Liver (tissue), 3 donors: ENCODE results near the gene HSD17B1.

Experiments
- CTCF ChIP-seq: fragments of 150-350 bp; IDR thresholded peaks from 2 replicates; pipeline ENCODE4 v1.5.1; 2017; ENCODE audit warnings: improper control_type of control experiment, low read depth, low read length; ENCODE audit not compliant: missing input control
- EGR1 ChIP-seq, 2 donors: IDR thresholded peaks; 2 replicates each; pipeline ENCODE4 v1.6.1; 2016 to 2018; ENCODE audit warnings: antibody characterized with exemption in 2 of 2, low read depth in 2 of 2
- GABPA ChIP-seq, 2 donors: IDR thresholded peaks in 1 of 2; conservative IDR thresholded peaks in 1 of 2; 2 replicates each; pipeline ENCODE4 v1.6.1; 2016; ENCODE audit warnings: antibody characterized with exemption in 2 of 2, mild to moderate bottlenecking in 1 of 2, moderate library complexity in 1 of 2
- JUND ChIP-seq, 2 donors: IDR thresholded peaks; 2 replicates each; pipeline ENCODE4 v1.6.1; 2016; ENCODE audit warnings: antibody characterized with exemption in 2 of 2
- MAX ChIP-seq: IDR thresholded peaks from 2 replicates; pipeline ENCODE4 v1.6.1; 2016; ENCODE audit warnings: antibody characterized with exemption
- NR2F2 ChIP-seq: IDR thresholded peaks from 2 replicates; pipeline ENCODE4 v1.6.1; 2016; ENCODE audit warnings: antibody characterized with exemption
- RAD21 ChIP-seq, 2 donors: IDR thresholded peaks; 2 replicates each; pipeline ENCODE4 v1.6.1; 2016; ENCODE audit warnings: antibody characterized with exemption in 2 of 2, mild to moderate bottlenecking in 2 of 2
- REST ChIP-seq: IDR thresholded peaks from 2 replicates; pipeline ENCODE4 v1.6.1; 2016; ENCODE audit warnings: antibody characterized with exemption, mild to moderate bottlenecking
- SP1 ChIP-seq: IDR thresholded peaks from 2 replicates; pipeline ENCODE4 v1.6.1; 2018; ENCODE audit warnings: antibody characterized with exemption, mild to moderate bottlenecking
- TAF1 ChIP-seq: conservative IDR thresholded peaks from 2 replicates; pipeline ENCODE4 v1.6.1; 2016; ENCODE audit warnings: antibody characterized with exemption, mild to moderate bottlenecking
- YY1 ChIP-seq: IDR thresholded peaks from 2 replicates; pipeline ENCODE4 v1.6.1; 2016; ENCODE audit warnings: antibody characterized with exemption, mild to moderate bottlenecking
- ZBTB33 ChIP-seq: IDR thresholded peaks from 2 replicates; pipeline ENCODE4 v1.6.1; 2016; ENCODE audit warnings: antibody characterized with exemption
- donor health status: healthy.
- donor health status: healthy.

GRCh38 chr17:42564815-42565522 is 12.2 kb downstream of the HSD17B1 start:
- TF ChIP-seq CTCF (no peak), YY1 (no peak), JUND (IDR thresholded peaks at IDR 0.05) (no peak), NR2F2 (peak; percentile 50), REST (no peak), TAF1 (no peak), ZBTB33 (peak; percentile 31), SP1 (peak; percentile 91), MAX (no peak), RAD21 (IDR thresholded peaks at IDR 0.05) (peak in 1 of 2 donors; percentile 31), EGR1 (IDR thresholded peaks at IDR 0.05; ENCODE audit: low read depth in 2 of 2) (no peak), GABPA (IDR thresholded peaks at IDR 0.05 in 1 of 2, conservative IDR thresholded peaks at IDR 0.05 in 1 of 2) (peak in 1 of 2 donors; percentile 44)
